Measurements from ENCODE around the gene COL10A1. TPM values are rescaled to one million over a fixed set of nuclear protein-coding genes. Genes with fewer than 3 reads are reported as not detected.

Gene COL10A1
- total RNA-seq, 1 donor from 2014 or later: not detected

- Histone ChIP-seq H3K79me2 (ENCODE audit: low read depth) (peaks cover 13% of the 10 kb centered on the region), H3K4me1 (no peaks in the 10 kb centered on the region), H3K4me3 (no peak overlapping the region), H4K20me1 (ENCODE audit: low read depth) (no peaks in the 10 kb centered on the region), H3K27ac (no peak overlapping the region), H3K9ac (no peak overlapping the region), H3K4me2 (no peak overlapping the region), H3K9me3 (ENCODE audit: low read depth) (no peaks in the 10 kb centered on the region), H2AFZ (replicated peaks) (no peak overlapping the region), H3K36me3 (no peaks in the 10 kb centered on the region), H3F3A (ENCODE audit: low read depth) (no peaks in the 10 kb centered on the region), H3K27me3 (no peaks in the 10 kb centered on the region)
- no peak overlapping the region for H3K4me3 Mint-ChIP-seq
- TF ChIP-seq EZH2 (IDR thresholded peaks at IDR 0.05): no peak
- no peak for TF ChIP-seq EZH2phosphoT487 (IDR thresholded peaks at IDR 0.05)
- TF ChIP-seq CTCF (IDR thresholded peaks at IDR 0.05): no peak
- H3K36me3 Mint-ChIP-seq: no peaks in the 10 kb centered on the region
- no peaks in the 10 kb centered on the region for H3K4me1 Mint-ChIP-seq
- DNase-seq (ENCODE audit: low spot score): no peak
- H3K9me3 Mint-ChIP-seq: peaks cover 3% of the 10 kb centered on the region
- H3K27me3 Mint-ChIP-seq (ENCODE audit: insufficient read depth, low read depth): no peaks in the 10 kb centered on the region
- H3K27ac Mint-ChIP-seq: no peak overlapping the region
Measured at GRCh38 chr6:116158641-116159040, 32.7 kb upstream of the COL10A1 start.

- Mint-ChIP-seq H3K4me1 (peaks cover 3% of the 10 kb centered on the region), H3K36me3 (no peaks in the 10 kb centered on the region), H3K27me3 (ENCODE audit: insufficient read depth, low read depth) (no peaks in the 10 kb centered on the region), H3K27ac (no peak overlapping the region), H3K4me3 (no peak overlapping the region), H3K9me3 (peaks cover 3% of the 10 kb centered on the region)
- H3K4me1 ChIP-seq: peaks cover 4% of the 10 kb centered on the region
- no peak overlapping the region for H3K9ac ChIP-seq
- no peak overlapping the region for H3K4me2 ChIP-seq
- H3K9me3 ChIP-seq (ENCODE audit: low read depth): no peaks in the 10 kb centered on the region
- no peaks in the 10 kb centered on the region for H4K20me1 ChIP-seq (ENCODE audit: low read depth)
- H3F3A ChIP-seq (ENCODE audit: low read depth): no peaks in the 10 kb centered on the region
- H3K27ac ChIP-seq: no peak overlapping the region
- H2AFZ ChIP-seq (replicated peaks): no peak overlapping the region
- DNase-seq (ENCODE audit: low spot score): no peak
- no peak overlapping the region for H3K4me3 ChIP-seq
- no peaks in the 10 kb centered on the region for H3K27me3 ChIP-seq
- no peak for TF ChIP-seq CTCF (IDR thresholded peaks at IDR 0.05)
- no peak for TF ChIP-seq EZH2phosphoT487 (IDR thresholded peaks at IDR 0.05)
- no peak for TF ChIP-seq EZH2 (IDR thresholded peaks at IDR 0.05)
- peaks cover 4% of the 10 kb centered on the region for H3K79me2 ChIP-seq (ENCODE audit: low read depth)
- no peaks in the 10 kb centered on the region for H3K36me3 ChIP-seq
Measured at GRCh38 chr6:116157391-116157790, 31.5 kb upstream of the COL10A1 start.

GRCh38 chr6:116156405-116157326 is 30.7 kb upstream of the COL10A1 start:
- H3K4me3 Mint-ChIP-seq: no peak overlapping the region
- Histone ChIP-seq H2AFZ (replicated peaks) (no peak overlapping the region), H3K36me3 (no peaks in the 10 kb centered on the region), H3F3A (ENCODE audit: low read depth) (no peaks in the 10 kb centered on the region), H3K79me2 (ENCODE audit: low read depth) (no peaks in the 10 kb centered on the region), H4K20me1 (ENCODE audit: low read depth) (no peaks in the 10 kb centered on the region), H3K9me3 (ENCODE audit: low read depth) (no peaks in the 10 kb centered on the region), H3K4me3 (no peak overlapping the region), H3K4me2 (no peak overlapping the region), H3K9ac (no peak overlapping the region), H3K4me1 (peaks cover 11% of the 10 kb centered on the region), H3K27ac (no peak overlapping the region), H3K27me3 (no peaks in the 10 kb centered on the region)
- H3K27ac Mint-ChIP-seq: no peak overlapping the region
- H3K36me3 Mint-ChIP-seq: no peaks in the 10 kb centered on the region
- peaks cover 3% of the 10 kb centered on the region for H3K9me3 Mint-ChIP-seq
- H3K4me1 Mint-ChIP-seq: peaks cover 5% of the 10 kb centered on the region
- no peak for DNase-seq (ENCODE audit: low spot score)
- H3K27me3 Mint-ChIP-seq (ENCODE audit: insufficient read depth, low read depth): no peaks in the 10 kb centered on the region
- TF ChIP-seq EZH2phosphoT487 (IDR thresholded peaks at IDR 0.05) (no peak), EZH2 (IDR thresholded peaks at IDR 0.05) (no peak), CTCF (IDR thresholded peaks at IDR 0.05) (no peak)

All from neural progenitor cell (in vitro differentiated cells).